K562 (cell line): Measurements from ENCODE around the gene MCC. TPM values are rescaled to one million over a fixed set of nuclear protein-coding genes. Genes with fewer than 3 reads are reported as not detected.

Experiments used
- BDP1 ChIP-seq: IDR thresholded peaks from 3 replicates; pipeline ENCODE4 v1.6.1; 2011; ENCODE audit not compliant: insufficient read length, insufficient read depth
- CEBPB ChIP-seq: fragments of 450-650 bp; IDR thresholded peaks from 2 replicates; pipeline ENCODE4 v1.6.1; 2016; ENCODE audit warnings: missing genetic modification characterization, missing compliant biosample characterization
- EZH2 ChIP-seq: IDR thresholded peaks from 2 replicates; pipeline ENCODE4 v1.6.1; 2012; ENCODE audit warnings: low read depth, mild to moderate bottlenecking, inconsistent platforms, low read length, borderline replicate concordance
- FOXK1 ChIP-seq: sonication (generic); formaldehyde crosslinking; IDR thresholded peaks from 2 replicates; pipeline ENCODE4 v1.8.0; 2022; ENCODE audit warnings: missing genetic modification reagents, mild to moderate bottlenecking, borderline replicate concordance
- HNRNPH1 ChIP-seq: fragments of 200-400 bp; formaldehyde crosslinking; optimal IDR thresholded peaks from 2 replicates; pipeline ENCODE3; 2017; ENCODE audit warnings: low read depth, mild to moderate bottlenecking, low read length, moderate library complexity
- MIER1 ChIP-seq: fragments of 450-650 bp; IDR thresholded peaks from 2 replicates; pipeline ENCODE4 v1.6.1; 2016; ENCODE audit warnings: antibody characterized with exemption, mild to moderate bottlenecking, low read depth
- NFE2L1 ChIP-seq: fragments of 450-650 bp; IDR thresholded peaks from 2 replicates; pipeline ENCODE4 v1.6.1; 2016; ENCODE audit warnings: missing genetic modification characterization, low read depth, mild to moderate bottlenecking, missing compliant biosample characterization, moderate library complexity, borderline replicate concordance
- TAF15 ChIP-seq: fragments of 200-400 bp; formaldehyde crosslinking; IDR thresholded peaks from 2 replicates; pipeline ENCODE4 v1.6.1; 2017; ENCODE audit warnings: mild to moderate bottlenecking, low read depth, low read length, moderate library complexity
- ZKSCAN8 ChIP-seq: fragments of 200-800 bp; sonication (Bioruptor generic); IDR thresholded peaks from 2 replicates; pipeline ENCODE4 v1.6.1; 2016; ENCODE audit warnings: missing genetic modification characterization, missing compliant biosample characterization
- ZNF57 ChIP-seq: fragments of 450-650 bp; formaldehyde crosslinking; IDR thresholded peaks from 2 replicates; pipeline ENCODE4 v1.4.0; 2020; ENCODE audit warnings: mild to moderate bottlenecking, moderate library complexity
- polyA plus RNA-seq, 8 experiments: library from polyadenylated mRNA; depleted of rRNA in 4 of 8; stranded (reverse) in 5 of 8; unstranded in 3 of 8; fragments of >200 nt; fragmentation: Nextera tagmentation in 2 of 8; fragmentation: Illumina TruSeq in 1 of 8; extraction: Ambion mirVana in 2 of 8; extraction: Trizol in 1 of 8; gene quantifications; 2 replicates each; pipeline versions ENCODE4 v1.2.1 to v1.2.3, GENCODE V29; 2011 to 2014; ENCODE audit warnings: inconsistent platforms in 1 of 8, missing spikeins in 1 of 8
- total RNA-seq, 7 experiments: library from RNA; depleted of rRNA in 6 of 7; stranded (reverse); fragments of >200 nt in 6 of 7; fragmentation: Illumina TruSeq in 2 of 7; extraction: Trizol in 2 of 7; gene quantifications; 2 replicates each; pipeline versions ENCODE4 v1.2.1 to v1.2.3, GENCODE V29; 2011 to 2021; ENCODE audit warnings: low replicate concordance in 1 of 7
- TF ChIP-seq, protein P1 (sequence below): IDR thresholded peaks from 3 replicates; pipeline ENCODE4 v1.6.1; 2011; ENCODE audit warnings: borderline replicate concordance, mild to moderate bottlenecking, moderate library complexity; ENCODE audit not compliant: insufficient read length; ENCODE audit errors: extremely low read depth
- TF ChIP-seq, protein P2 (sequence below): sonication (generic); formaldehyde crosslinking; IDR thresholded peaks from 2 replicates; pipeline ENCODE4 v1.8.0; 2022; ENCODE audit warnings: mild to moderate bottlenecking, missing genetic modification reagents
- TF ChIP-seq, protein P3 (sequence below): fragments of 150-350 bp; conservative IDR thresholded peaks from 2 replicates; pipeline ENCODE4 v1.6.1; 2014; ENCODE audit warnings: low read length
- TF ChIP-seq, protein P4 (sequence below): fragments of 450-650 bp; IDR thresholded peaks from 2 replicates; pipeline ENCODE4 v1.6.1; 2016; ENCODE audit warnings: mild to moderate bottlenecking
- TF ChIP-seq, protein P5 (sequence below): sonication (generic); formaldehyde crosslinking; IDR thresholded peaks from 2 replicates; pipeline ENCODE4 v1.9.0; 2022; ENCODE audit warnings: mild to moderate bottlenecking, missing genetic modification reagents
- TF ChIP-seq, protein P6 (sequence below): fragments of 250-450 bp; sonication (Bioruptor Pico); IDR thresholded peaks from 2 replicates; pipeline ENCODE4 v1.5.0; 2021; ENCODE audit warnings: mild to moderate bottlenecking, borderline replicate concordance

MCC gene
- total and polyA plus RNA-seq, 9 of the 15 experiments (the other 6 are each of a cell fraction or from before 2014, with no cell fraction given): 0.04 to 0.24 (median 0.06) TPM; not detected in 1

DNA sequence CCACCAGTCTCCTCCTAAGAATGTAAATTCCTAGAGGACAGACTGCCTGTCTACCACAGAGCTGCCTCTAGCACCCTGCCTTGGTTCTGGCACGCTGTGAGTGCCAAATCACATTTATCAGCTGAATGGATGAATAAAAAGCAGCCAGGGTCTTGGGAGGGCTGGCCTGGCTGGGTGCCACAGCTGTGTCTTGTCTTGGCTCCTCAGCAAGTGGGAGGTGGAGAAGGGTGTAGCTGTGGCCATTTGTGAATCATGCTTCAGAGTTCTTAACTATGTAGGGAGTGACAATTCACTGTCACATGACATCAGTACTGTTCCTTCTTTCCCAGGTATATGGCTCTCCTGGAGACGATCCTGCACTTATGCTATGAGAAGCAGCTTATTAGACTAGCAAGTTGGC is 441.0 kb downstream of the MCC start (continued):
- TF ChIP-seq, protein P1, sequence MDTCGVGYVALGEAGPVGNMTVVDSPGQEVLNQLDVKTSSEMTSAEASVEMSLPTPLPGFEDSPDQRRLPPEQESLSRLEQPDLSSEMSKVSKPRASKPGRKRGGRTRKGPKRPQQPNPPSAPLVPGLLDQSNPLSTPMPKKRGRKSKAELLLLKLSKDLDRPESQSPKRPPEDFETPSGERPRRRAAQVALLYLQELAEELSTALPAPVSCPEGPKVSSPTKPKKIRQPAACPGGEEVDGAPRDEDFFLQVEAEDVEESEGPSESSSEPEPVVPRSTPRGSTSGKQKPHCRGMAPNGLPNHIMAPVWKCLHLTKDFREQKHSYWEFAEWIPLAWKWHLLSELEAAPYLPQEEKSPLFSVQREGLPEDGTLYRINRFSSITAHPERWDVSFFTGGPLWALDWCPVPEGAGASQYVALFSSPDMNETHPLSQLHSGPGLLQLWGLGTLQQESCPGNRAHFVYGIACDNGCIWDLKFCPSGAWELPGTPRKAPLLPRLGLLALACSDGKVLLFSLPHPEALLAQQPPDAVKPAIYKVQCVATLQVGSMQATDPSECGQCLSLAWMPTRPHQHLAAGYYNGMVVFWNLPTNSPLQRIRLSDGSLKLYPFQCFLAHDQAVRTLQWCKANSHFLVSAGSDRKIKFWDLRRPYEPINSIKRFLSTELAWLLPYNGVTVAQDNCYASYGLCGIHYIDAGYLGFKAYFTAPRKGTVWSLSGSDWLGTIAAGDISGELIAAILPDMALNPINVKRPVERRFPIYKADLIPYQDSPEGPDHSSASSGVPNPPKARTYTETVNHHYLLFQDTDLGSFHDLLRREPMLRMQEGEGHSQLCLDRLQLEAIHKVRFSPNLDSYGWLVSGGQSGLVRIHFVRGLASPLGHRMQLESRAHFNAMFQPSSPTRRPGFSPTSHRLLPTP: no peak
- no peak for TF ChIP-seq FOXK1 (CRISPR knock-in tag)
- TF ChIP-seq NFE2L1: no peak
- TF ChIP-seq, protein P2, sequence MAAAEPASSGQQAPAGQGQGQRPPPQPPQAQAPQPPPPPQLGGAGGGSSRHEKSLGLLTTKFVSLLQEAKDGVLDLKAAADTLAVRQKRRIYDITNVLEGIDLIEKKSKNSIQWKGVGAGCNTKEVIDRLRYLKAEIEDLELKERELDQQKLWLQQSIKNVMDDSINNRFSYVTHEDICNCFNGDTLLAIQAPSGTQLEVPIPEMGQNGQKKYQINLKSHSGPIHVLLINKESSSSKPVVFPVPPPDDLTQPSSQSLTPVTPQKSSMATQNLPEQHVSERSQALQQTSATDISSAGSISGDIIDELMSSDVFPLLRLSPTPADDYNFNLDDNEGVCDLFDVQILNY: no peak
- TF ChIP-seq, protein P3, sequence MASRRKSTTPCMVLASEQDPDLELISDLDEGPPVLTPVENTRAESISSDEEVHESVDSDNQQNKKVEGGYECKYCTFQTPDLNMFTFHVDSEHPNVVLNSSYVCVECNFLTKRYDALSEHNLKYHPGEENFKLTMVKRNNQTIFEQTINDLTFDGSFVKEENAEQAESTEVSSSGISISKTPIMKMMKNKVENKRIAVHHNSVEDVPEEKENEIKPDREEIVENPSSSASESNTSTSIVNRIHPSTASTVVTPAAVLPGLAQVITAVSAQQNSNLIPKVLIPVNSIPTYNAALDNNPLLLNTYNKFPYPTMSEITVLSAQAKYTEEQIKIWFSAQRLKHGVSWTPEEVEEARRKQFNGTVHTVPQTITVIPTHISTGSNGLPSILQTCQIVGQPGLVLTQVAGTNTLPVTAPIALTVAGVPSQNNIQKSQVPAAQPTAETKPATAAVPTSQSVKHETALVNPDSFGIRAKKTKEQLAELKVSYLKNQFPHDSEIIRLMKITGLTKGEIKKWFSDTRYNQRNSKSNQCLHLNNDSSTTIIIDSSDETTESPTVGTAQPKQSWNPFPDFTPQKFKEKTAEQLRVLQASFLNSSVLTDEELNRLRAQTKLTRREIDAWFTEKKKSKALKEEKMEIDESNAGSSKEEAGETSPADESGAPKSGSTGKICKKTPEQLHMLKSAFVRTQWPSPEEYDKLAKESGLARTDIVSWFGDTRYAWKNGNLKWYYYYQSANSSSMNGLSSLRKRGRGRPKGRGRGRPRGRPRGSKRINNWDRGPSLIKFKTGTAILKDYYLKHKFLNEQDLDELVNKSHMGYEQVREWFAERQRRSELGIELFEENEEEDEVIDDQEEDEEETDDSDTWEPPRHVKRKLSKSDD: no peak
- no peak for TF ChIP-seq ZNF57 (CRISPR knock-in tag)
- TF ChIP-seq TAF15: no peak
- TF ChIP-seq BDP1: no peak
- no peak for TF ChIP-seq CEBPB
- no peak for TF ChIP-seq HNRNPH1
- TF ChIP-seq, protein P4, sequence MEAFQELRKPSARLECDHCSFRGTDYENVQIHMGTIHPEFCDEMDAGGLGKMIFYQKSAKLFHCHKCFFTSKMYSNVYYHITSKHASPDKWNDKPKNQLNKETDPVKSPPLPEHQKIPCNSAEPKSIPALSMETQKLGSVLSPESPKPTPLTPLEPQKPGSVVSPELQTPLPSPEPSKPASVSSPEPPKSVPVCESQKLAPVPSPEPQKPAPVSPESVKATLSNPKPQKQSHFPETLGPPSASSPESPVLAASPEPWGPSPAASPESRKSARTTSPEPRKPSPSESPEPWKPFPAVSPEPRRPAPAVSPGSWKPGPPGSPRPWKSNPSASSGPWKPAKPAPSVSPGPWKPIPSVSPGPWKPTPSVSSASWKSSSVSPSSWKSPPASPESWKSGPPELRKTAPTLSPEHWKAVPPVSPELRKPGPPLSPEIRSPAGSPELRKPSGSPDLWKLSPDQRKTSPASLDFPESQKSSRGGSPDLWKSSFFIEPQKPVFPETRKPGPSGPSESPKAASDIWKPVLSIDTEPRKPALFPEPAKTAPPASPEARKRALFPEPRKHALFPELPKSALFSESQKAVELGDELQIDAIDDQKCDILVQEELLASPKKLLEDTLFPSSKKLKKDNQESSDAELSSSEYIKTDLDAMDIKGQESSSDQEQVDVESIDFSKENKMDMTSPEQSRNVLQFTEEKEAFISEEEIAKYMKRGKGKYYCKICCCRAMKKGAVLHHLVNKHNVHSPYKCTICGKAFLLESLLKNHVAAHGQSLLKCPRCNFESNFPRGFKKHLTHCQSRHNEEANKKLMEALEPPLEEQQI: no peak
- TF ChIP-seq, protein P5, sequence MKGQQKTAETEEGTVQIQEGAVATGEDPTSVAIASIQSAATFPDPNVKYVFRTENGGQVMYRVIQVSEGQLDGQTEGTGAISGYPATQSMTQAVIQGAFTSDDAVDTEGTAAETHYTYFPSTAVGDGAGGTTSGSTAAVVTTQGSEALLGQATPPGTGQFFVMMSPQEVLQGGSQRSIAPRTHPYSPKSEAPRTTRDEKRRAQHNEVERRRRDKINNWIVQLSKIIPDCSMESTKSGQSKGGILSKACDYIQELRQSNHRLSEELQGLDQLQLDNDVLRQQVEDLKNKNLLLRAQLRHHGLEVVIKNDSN (CRISPR knock-in tag): no peak
- no peak for TF ChIP-seq ZKSCAN8 (CRISPR knock-in tag)
- TF ChIP-seq EZH2: no peak
- TF ChIP-seq MIER1: no peak
- TF ChIP-seq, protein P6, sequence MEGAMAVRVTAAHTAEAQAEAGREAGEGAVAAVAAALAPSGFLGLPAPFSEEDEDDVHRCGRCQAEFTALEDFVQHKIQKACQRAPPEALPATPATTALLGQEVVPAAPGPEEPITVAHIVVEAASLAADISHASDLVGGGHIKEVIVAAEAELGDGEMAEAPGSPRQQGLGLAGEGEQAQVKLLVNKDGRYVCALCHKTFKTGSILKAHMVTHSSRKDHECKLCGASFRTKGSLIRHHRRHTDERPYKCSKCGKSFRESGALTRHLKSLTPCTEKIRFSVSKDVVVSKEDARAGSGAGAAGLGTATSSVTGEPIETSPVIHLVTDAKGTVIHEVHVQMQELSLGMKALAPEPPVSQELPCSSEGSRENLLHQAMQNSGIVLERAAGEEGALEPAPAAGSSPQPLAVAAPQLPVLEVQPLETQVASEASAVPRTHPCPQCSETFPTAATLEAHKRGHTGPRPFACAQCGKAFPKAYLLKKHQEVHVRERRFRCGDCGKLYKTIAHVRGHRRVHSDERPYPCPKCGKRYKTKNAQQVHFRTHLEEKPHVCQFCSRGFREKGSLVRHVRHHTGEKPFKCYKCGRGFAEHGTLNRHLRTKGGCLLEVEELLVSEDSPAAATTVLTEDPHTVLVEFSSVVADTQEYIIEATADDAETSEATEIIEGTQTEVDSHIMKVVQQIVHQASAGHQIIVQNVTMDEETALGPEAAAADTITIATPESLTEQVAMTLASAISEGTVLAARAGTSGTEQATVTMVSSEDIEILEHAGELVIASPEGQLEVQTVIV (CRISPR knock-in tag): no peak
